OCI-LY1 (cell line): Measurements from ENCODE around the gene RGS9.

Experiments
- H2AFZ ChIP-seq: fragments of 200-600 bp; sonication (generic), shearing (Covaris generic); 2 replicates; pipeline ENCODE4 v1.6.0; 2014; ENCODE audit warnings: antibody characterized with exemption, mild to moderate bottlenecking, low read length
- H3F3A ChIP-seq: fragments of 200-600 bp; sonication (generic), shearing (Covaris generic); 2 replicates; pipeline ENCODE4 v1.6.0; 2014; ENCODE audit warnings: mild to moderate bottlenecking, antibody characterized with exemption, low read length, moderate library complexity; ENCODE audit not compliant: insufficient read depth
- H3K27ac ChIP-seq: fragments of 200-600 bp; sonication (generic); 2 replicates; pipeline ENCODE4 v1.5.1; 2014; ENCODE audit warnings: low read length, mixed run types, mild to moderate bottlenecking, low read depth; ENCODE audit not compliant: poor library complexity, severe bottlenecking
- H3K27me3 ChIP-seq: fragments of 200-600 bp; sonication (generic); 2 replicates; pipeline ENCODE4 v1.6.0; 2014; ENCODE audit warnings: antibody characterized with exemption, mild to moderate bottlenecking, low read length, moderate library complexity; ENCODE audit not compliant: insufficient read depth
- H3K36me3 ChIP-seq: fragments of 200-600 bp; sonication (generic); 2 replicates; pipeline ENCODE4 v1.6.1; 2014; ENCODE audit warnings: mild to moderate bottlenecking, antibody characterized with exemption, low read length, moderate library complexity, mixed read lengths; ENCODE audit not compliant: insufficient read depth
- H3K4me1 ChIP-seq: fragments of 200-600 bp; sonication (generic); 2 replicates; pipeline ENCODE4 v1.5.1; 2014; ENCODE audit warnings: mild to moderate bottlenecking, low read length, moderate library complexity; ENCODE audit not compliant: insufficient read depth, severe bottlenecking
- H3K4me2 ChIP-seq: fragments of 200-600 bp; sonication (generic), shearing (Covaris generic); 2 replicates; pipeline ENCODE4 v1.6.1; 2014; ENCODE audit warnings: low read length
- H3K4me3 ChIP-seq: fragments of 200-600 bp; sonication (generic); 2 replicates; pipeline ENCODE4 v1.5.1; 2014; ENCODE audit warnings: low read length, low read depth, mild to moderate bottlenecking, mixed read lengths; ENCODE audit not compliant: poor library complexity, severe bottlenecking
- H3K79me2 ChIP-seq: fragments of 200-600 bp; shearing (Covaris generic); 2 replicates; pipeline ENCODE4 v1.6.1; 2016; ENCODE audit warnings: mixed run types, low read length, mixed read lengths; ENCODE audit not compliant: insufficient read depth
- H3K9ac ChIP-seq: fragments of 200-600 bp; sonication (generic), shearing (Covaris generic); 2 replicates; pipeline ENCODE4 v1.6.1; 2014; ENCODE audit warnings: mild to moderate bottlenecking, low read length, mixed read lengths
- H3K9me2 ChIP-seq: fragments of 200-600 bp; sonication (generic), shearing (Covaris generic); 2 replicates; pipeline ENCODE4 v1.6.1; 2014; ENCODE audit warnings: low read depth, mild to moderate bottlenecking, low read length, mixed read lengths
- H3K9me3 ChIP-seq: fragments of 200-600 bp; shearing (Covaris generic); 2 replicates; pipeline ENCODE4 v1.6.1; 2014; ENCODE audit warnings: low read length, mixed read lengths
- H4K20me1 ChIP-seq: fragments of 200-600 bp; sonication (generic), shearing (Covaris generic); 2 replicates; pipeline ENCODE4 v1.6.0; 2016; ENCODE audit warnings: mild to moderate bottlenecking, low read length; ENCODE audit not compliant: insufficient read depth
- CTCF ChIP-seq: fragments of 200-600 bp; sonication (generic), shearing (Covaris generic); IDR thresholded peaks from 2 replicates; pipeline ENCODE4 v1.5.1; 2017; ENCODE audit warnings: mild to moderate bottlenecking, antibody characterized with exemption, low read length, moderate library complexity, mixed read lengths
- EZH2 ChIP-seq: fragments of 200-600 bp; sonication (generic), shearing (Covaris generic); IDR thresholded peaks from 2 replicates; pipeline ENCODE4 v1.8.0; 2017; ENCODE audit warnings: borderline replicate concordance, mixed run types, mild to moderate bottlenecking, antibody characterized with exemption, low read length, moderate library complexity, mixed read lengths

Gene RGS9

GRCh38 chr17:65265276-65265675 lies 128.1 kb downstream of the RGS9 start:
- Histone ChIP-seq H3K4me2 (no peak overlapping the region), H2AFZ (no peak overlapping the region)

GRCh38 chr17:65268832-65269231 lies 131.7 kb downstream of the RGS9 start:
- no peak overlapping the region for H3K9ac ChIP-seq
- H3F3A ChIP-seq = no peaks in the 10 kb centered on the region
- no peaks in the 10 kb centered on the region for H3K79me2 ChIP-seq
- H4K20me1 ChIP-seq = no peaks in the 10 kb centered on the region
- no peak overlapping the region for H3K4me2 ChIP-seq
- no peaks in the 10 kb centered on the region for H3K36me3 ChIP-seq
- no peak overlapping the region for H2AFZ ChIP-seq
- no peaks in the 10 kb centered on the region for H3K27me3 ChIP-seq
- H3K9me2 ChIP-seq = no peaks in the 10 kb centered on the region
- no peak overlapping the region for H3K4me3 ChIP-seq
- no peaks in the 10 kb centered on the region for H3K9me3 ChIP-seq
- TF ChIP-seq CTCF = no peak
- TF ChIP-seq EZH2 = no peak
- no peaks in the 10 kb centered on the region for H3K4me1 ChIP-seq
- H3K27ac ChIP-seq = no peak overlapping the region

More at GRCh38 chr17:65265276-65265675, 128.1 kb downstream of the RGS9 start:
- Histone ChIP-seq H4K20me1 (no peaks in the 10 kb centered on the region), H3K9ac (no peak overlapping the region), H3K79me2 (no peaks in the 10 kb centered on the region), H3K9me2 (no peaks in the 10 kb centered on the region), H3K4me1 (no peaks in the 10 kb centered on the region), H3K4me3 (no peak overlapping the region), H3K9me3 (no peaks in the 10 kb centered on the region), H3F3A (no peaks in the 10 kb centered on the region), H3K27ac (no peak overlapping the region), H3K36me3 (no peaks in the 10 kb centered on the region), H3K27me3 (no peaks in the 10 kb centered on the region)
- no peak for TF ChIP-seq CTCF
- no peak for TF ChIP-seq EZH2

- Histone ChIP-seq H3K9ac (no peak overlapping the region), H3K27ac (no peak overlapping the region), H3K27me3 (0 out of 2 replicates have a peak, but pooled peaks cover 3% of the 10 kb centered on the region), H3K36me3 (no peaks in the 10 kb centered on the region), H3F3A (no peaks in the 10 kb centered on the region), H3K4me1 (no peaks in the 10 kb centered on the region), H3K9me2 (no peaks in the 10 kb centered on the region), H3K4me3 (no peak overlapping the region), H2AFZ (no peak overlapping the region), H4K20me1 (no peaks in the 10 kb centered on the region), H3K79me2 (no peaks in the 10 kb centered on the region), H3K4me2 (no peak overlapping the region), H3K9me3 (no peaks in the 10 kb centered on the region)
- TF ChIP-seq CTCF = no peak
- TF ChIP-seq EZH2 = no peak
These were observed 133.5 kb downstream of the RGS9 start for GRCh38 chr17:65270499-65271253.
